ENCODE results near the gene NR1H2. TPM values are rescaled to one million over a fixed set of nuclear protein-coding genes. Genes with fewer than 3 reads are reported as not detected.
A peak's percentile ranks its signal among the peaks of the same experiment; 100 is the strongest.

Gene NR1H2
- total and polyA plus RNA-seq, 10 donors, result 53.1 to 96.0 (median 74.0) TPM

DNA sequence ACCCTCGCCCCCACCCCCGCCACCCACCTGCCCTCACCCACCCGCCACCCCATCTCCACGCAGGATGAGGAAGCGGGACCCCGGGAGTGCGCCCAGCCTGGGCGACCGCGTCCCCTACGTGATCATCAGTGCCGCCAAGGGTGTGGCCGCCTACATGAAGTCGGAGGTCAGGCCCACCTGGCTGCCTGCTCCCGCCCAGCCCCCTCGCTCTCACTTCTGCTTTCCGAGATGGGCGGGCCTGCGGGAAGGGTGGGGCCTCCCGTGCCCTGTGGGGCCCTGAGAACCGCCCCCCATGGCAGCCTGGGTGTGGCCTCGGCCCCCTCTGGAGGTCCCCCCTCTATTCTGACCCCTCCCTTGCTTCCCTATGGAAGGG is 39.4 kb downstream of the NR1H2 start:
- H3K4me3 ChIP-seq, result peak overlapping the region in 4 of 8 donors; percentile 13 to 62 (median 24)
- intact Hi-C loops (cut with DNase I; ENCODE audit: low total_unique reads), result loop anchor here (10.0 kb wide), 1 partner anchor 51 kb away; the partner anchor contains the start of gene NAPSA
- H3K4me1 ChIP-seq, result peaks cover 0 to 61% (median 35%) of the 10 kb centered on the region in 6 donors
- peak; percentile 67 to 84 (median 83) for TF ChIP-seq POLR2AphosphoS5 (IDR thresholded peaks at IDR 0.05)
- TF ChIP-seq POLR2A (IDR thresholded peaks at IDR 0.05), result no peak
- WGBS, 5 donors, result 30 to 60% (median 38%) methylated on average over 11 to 22 of the region's 22 CpGs
- no peaks in the 10 kb centered on the region for H3K9me3 ChIP-seq
- H3K27ac ChIP-seq, result peak overlapping the region in 7 of 8 donors; percentile 36 to 93 (median 82)
- peaks cover 0 to 38% (median 9%) of the 10 kb centered on the region in 7 donors for H3K27me3 ChIP-seq (replicated peaks in 1 of 7)
- peaks cover 0 to 22% (median 0%) of the 10 kb centered on the region in 6 donors for H3K36me3 ChIP-seq
- DNase-seq, result peak; percentile 97

DNA sequence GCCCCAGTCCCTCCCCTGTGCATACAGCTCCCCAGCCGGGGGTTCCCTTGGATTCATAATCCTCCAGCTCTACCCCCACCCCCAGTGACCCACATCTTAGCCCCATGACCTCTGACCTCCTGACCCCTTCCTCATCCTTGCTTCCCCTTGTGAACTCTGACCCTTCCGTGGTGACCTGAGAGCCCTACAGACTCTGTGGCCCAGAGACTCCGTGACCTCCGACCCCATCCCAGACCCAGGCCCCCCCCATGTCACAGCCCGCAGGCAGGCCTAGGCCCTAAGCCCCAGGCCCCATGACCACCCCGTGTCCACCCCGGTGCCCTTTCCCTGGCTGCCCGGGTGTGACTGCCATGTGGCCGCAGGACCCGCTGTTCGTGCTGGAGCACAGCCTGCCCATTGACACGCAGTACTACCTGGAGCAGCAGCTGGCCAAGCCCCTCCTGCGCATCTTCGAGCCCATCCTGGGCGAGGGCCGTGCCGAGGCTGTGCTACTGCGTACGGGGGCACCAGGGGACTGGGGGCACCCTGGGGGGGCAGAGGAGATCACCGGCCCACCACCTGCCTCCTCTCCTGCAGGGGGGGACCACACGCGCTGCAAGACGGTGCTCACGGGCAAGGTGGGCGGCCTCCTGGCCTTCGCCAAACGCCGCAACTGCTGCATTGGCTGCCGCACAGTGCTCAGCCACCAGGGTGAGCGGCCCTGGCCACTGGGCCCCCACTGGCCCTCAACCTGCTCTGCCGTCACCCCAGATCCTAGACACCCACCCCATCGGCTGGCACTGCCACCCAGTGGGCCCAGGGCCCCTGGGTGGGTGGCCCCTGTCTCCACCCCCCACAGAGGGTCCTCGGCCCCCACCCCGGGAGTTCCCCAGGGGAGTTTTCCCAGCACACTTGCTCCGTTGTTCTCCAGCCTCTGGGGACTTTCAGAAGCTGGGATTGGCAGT is 40.0 kb downstream of the NR1H2 start:
- no peaks in the 10 kb centered on the region for H3K9me3 ChIP-seq
- H3K27ac ChIP-seq, result peak overlapping the region in 6 of 8 donors; percentile 49 to 93 (median 84)
- TF ChIP-seq POLR2AphosphoS5 (IDR thresholded peaks at IDR 0.05) (peak in 1 of 3 donors; percentile 8), POLR2A (IDR thresholded peaks at IDR 0.05) (no peak)
- TF ChIP-seq, protein P1, sequence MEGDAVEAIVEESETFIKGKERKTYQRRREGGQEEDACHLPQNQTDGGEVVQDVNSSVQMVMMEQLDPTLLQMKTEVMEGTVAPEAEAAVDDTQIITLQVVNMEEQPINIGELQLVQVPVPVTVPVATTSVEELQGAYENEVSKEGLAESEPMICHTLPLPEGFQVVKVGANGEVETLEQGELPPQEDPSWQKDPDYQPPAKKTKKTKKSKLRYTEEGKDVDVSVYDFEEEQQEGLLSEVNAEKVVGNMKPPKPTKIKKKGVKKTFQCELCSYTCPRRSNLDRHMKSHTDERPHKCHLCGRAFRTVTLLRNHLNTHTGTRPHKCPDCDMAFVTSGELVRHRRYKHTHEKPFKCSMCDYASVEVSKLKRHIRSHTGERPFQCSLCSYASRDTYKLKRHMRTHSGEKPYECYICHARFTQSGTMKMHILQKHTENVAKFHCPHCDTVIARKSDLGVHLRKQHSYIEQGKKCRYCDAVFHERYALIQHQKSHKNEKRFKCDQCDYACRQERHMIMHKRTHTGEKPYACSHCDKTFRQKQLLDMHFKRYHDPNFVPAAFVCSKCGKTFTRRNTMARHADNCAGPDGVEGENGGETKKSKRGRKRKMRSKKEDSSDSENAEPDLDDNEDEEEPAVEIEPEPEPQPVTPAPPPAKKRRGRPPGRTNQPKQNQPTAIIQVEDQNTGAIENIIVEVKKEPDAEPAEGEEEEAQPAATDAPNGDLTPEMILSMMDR (IDR thresholded peaks at IDR 0.05 in 8 of 11, conservative IDR thresholded peaks at IDR 0.05 in 3 of 11), result no peak
- 79 to 87% (median 82%) methylated on average over 19 to 35 of the region's 35 CpGs for WGBS, 5 donors
- peaks cover 0 to 16% (median 0%) of the 10 kb centered on the region in 6 donors for H3K36me3 ChIP-seq
- intact Hi-C loops (cut with DNase I; ENCODE audit: low total_unique reads), result loop anchor here (10.0 kb wide), 1 partner anchor 52 kb away; the partner anchor contains the start of gene NAPSA
- peaks cover 0 to 44% (median 9%) of the 10 kb centered on the region in 7 donors for H3K27me3 ChIP-seq (replicated peaks in 1 of 7)
- H3K4me3 ChIP-seq, result peak overlapping the region in 2 of 8 donors; percentile 21 to 62
- peaks cover 0 to 68% (median 38%) of the 10 kb centered on the region in 6 donors for H3K4me1 ChIP-seq
- peak; percentile 85 for DNase-seq

DNA sequence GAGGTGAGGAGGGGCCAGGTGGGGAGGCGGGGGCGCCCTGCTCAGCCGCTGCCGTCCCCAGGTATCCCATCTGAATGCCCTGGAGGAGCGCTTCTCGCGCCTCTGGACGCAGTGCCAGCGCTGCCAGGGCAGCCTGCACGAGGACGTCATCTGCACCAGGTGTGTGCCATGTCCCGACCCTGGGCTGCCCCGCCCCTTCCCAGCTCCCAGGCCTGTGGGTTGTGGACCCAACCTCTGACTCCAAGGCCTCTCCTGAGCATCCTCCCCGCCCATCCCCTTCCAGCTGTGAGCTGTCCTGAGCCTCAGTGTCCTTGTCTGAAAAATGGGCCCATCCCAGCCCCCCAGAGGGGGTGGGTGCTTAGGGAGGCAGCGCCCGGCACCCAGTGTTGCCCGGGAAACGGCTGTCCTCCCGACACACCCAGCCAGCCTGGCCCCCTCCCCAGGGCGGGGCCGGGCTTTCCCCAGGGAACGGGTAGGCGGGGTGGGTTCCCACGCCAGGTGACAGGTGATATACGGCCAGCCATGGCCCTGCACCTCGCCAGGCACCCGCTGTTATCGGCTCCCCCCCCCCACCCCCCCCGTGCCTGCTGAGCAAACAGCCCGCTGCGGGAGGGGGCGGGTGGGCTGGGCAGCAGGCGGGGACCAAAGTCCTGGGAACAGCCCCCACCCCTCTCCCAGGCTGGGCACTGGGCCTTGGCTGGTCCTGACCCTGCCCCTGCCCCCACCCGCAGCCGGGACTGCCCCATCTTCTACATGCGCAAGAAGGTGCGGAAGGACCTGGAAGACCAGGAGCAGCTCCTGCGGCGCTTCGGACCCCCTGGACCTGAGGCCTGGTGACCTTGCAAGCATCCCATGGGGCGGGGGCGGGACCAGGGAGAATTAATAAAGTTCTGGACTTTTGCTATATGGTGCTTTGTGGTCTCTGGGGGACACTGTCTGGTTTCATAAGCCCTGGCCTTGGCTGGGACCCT is 41.1 kb downstream of the NR1H2 start:
- DNase-seq, result no peak
- Histone ChIP-seq H3K36me3 (peaks cover 0 to 15% (median 0%) of the 10 kb centered on the region in 6 donors), H3K27me3 (replicated peaks in 1 of 7) (peaks cover 0 to 54% (median 9%) of the 10 kb centered on the region in 7 donors), H3K9me3 (no peaks in the 10 kb centered on the region), H3K27ac (peak overlapping the region in 6 of 8 donors; percentile 49 to 93 (median 84)), H3K4me3 (peak overlapping the region in 7 of 8 donors; percentile 28 to 81 (median 51)), H3K4me1 (peaks cover 0 to 79% (median 42%) of the 10 kb centered on the region in 6 donors)
- WGBS, 5 donors, result 63 to 76% (median 69%) methylated on average over 8 to 42 of the region's 42 CpGs
- TF ChIP-seq POLR2A (IDR thresholded peaks at IDR 0.05) (no peak), POLR2AphosphoS5 (IDR thresholded peaks at IDR 0.05) (peak in 1 of 3 donors; percentile 33)
- TF ChIP-seq, protein P1 (IDR thresholded peaks at IDR 0.05 in 8 of 11, conservative IDR thresholded peaks at IDR 0.05 in 3 of 11), result no peak
- intact Hi-C loops (cut with DNase I; ENCODE audit: low total_unique reads), result loop anchor here (10.0 kb wide), 1 partner anchor 53 kb away; the partner anchor contains the start of gene NAPSA
